Thyroid gland (tissue), 4 donors: Measurements from ENCODE around the gene IRAG1.

ENCODE experiments used
- CTCF ChIP-seq, 6 experiments: fragments of 200-600 bp in 3 of 6; fragments of 450-650 bp in 3 of 6; sonication (generic) in 3 of 6; IDR thresholded peaks; one replicate each; pipeline ENCODE4 v1.5.1; 2016 to 2019; ENCODE audit warnings: antibody characterized with exemption in 6 of 6, mild to moderate bottlenecking in 2 of 6, inconsistent platforms in 1 of 6, moderate library complexity in 1 of 6
- POLR2A ChIP-seq, 2 donors: fragments of 450-650 bp; IDR thresholded peaks; one replicate each; pipeline ENCODE4 v1.6.1; 2017; ENCODE audit warnings: antibody characterized with exemption in 2 of 2, mild to moderate bottlenecking in 2 of 2, moderate library complexity in 1 of 2

- TF ChIP-seq CTCF (IDR thresholded peaks at IDR 0.05) (no peak), POLR2A (IDR thresholded peaks at IDR 0.05) (no peak)
Measured at GRCh38 chr11:10664496-10664895, 29.1 kb downstream of the IRAG1 start.
